ENCODE data around the gene AHCYL2.
A peak's percentile ranks its signal among the peaks of the same experiment; 100 is the strongest.
"Not testable (repeated sequence)": the region's sequence is repeated elsewhere in the genome, so short reads cannot be mapped to it uniquely, and the experiment has no call there.

The AHCYL2 gene

DNA sequence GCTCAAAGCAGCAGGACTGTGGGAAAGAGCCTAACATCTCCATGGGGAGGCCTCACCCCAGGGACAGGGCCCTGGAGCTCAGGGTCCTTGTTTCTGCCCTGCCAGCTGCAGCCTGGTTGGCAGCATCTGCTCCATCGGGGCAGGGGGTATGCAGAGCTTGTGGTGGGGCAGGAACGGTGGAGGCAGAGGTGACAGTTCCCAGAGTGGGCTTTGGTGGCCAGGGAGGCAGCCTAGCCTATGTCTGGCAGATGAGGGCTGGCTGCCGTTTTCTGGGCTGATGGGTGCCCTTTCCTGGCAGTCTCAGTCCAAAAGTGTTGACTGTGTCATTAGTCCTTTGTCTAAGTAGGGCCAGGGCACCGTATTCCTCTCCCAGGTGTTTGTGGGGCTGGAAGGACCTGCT lies 12.2 kb upstream of the AHCYL2 start:
- H3K4me2 ChIP-seq (ENCODE audit: low read length), result no peak overlapping the region
- H4K20me1 ChIP-seq (ENCODE audit: control insufficient read depth, insufficient read depth, low read depth, low read length), result no peaks in the 10 kb centered on the region
- H3K27ac ChIP-seq (ENCODE audit: low read depth, low read length), result no peak overlapping the region
- H3K4me3 ChIP-seq (ENCODE audit: low read length), result no peak overlapping the region
- no peaks in the 10 kb centered on the region for H3K9me2 ChIP-seq (replicated peaks; ENCODE audit: control insufficient read depth, low read length)
- no peaks in the 10 kb centered on the region for H3F3A ChIP-seq (ENCODE audit: control insufficient read depth, insufficient read depth)
- 0 out of 2 replicates have a peak, but pooled peaks cover 2% of the 10 kb centered on the region for H3K9me3 ChIP-seq (ENCODE audit: control insufficient read depth, insufficient read depth, low read length)
- TF ChIP-seq CTCF (IDR thresholded peaks at IDR 0.05; ENCODE audit: low read depth, low read length, poor library complexity, severe bottlenecking), result no peak
- TF ChIP-seq EZH2phosphoT487 (IDR thresholded peaks at IDR 0.05; ENCODE audit: borderline replicate concordance, low read length), result no peak
- H3K4me1 ChIP-seq (ENCODE audit: control insufficient read depth, low read length), result peaks cover 12% of the 10 kb centered on the region
- no peaks in the 10 kb centered on the region for H3K79me2 ChIP-seq (ENCODE audit: control insufficient read depth, low read length)
- no peaks in the 10 kb centered on the region for H3K27me3 ChIP-seq (ENCODE audit: control insufficient read depth, low read length)
- H3K36me3 ChIP-seq (ENCODE audit: control insufficient read depth, low read length), result no peaks in the 10 kb centered on the region

GRCh38 chr7:129213828-129214227 lies 11.0 kb upstream of the AHCYL2 start:
- H3K4me2 ChIP-seq (ENCODE audit: low read length), result 0 out of 2 replicates have a peak overlapping the region, but pooled peaks have one; percentile 9
- H3K27me3 ChIP-seq (ENCODE audit: control insufficient read depth, low read length), result no peaks in the 10 kb centered on the region

DNA sequence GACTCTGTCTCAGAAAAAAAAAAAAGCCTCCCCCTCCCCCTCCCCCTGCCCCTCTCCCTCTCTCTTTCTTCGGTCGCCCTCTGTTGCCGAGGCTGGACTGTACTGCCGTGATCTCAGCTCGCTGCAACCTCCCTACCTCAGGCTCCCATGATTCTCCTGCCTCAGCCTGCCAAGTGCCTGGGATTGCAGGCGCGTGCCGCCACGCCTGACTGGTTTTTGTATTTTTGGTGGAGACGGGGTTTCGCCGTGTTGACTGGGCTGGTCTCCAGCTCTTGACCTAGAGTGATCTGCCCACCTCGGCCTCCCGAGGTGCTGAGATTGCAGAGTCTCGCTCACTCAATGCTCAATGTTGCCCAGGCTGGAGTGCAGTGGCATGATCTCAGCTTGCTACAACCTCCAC lies 9.1 kb upstream of the AHCYL2 start:
- peaks cover 12% of the 10 kb centered on the region for H3K4me1 ChIP-seq (ENCODE audit: control insufficient read depth, low read length)

More at GRCh38 chr7:129213828-129214227, 11.0 kb upstream of the AHCYL2 start:
- no peaks in the 10 kb centered on the region for H3K36me3 ChIP-seq (ENCODE audit: control insufficient read depth, low read length)
- no peak overlapping the region for H3K4me3 ChIP-seq (ENCODE audit: low read length)
- H4K20me1 ChIP-seq (ENCODE audit: control insufficient read depth, insufficient read depth, low read depth, low read length), result no peaks in the 10 kb centered on the region
- H3K27ac ChIP-seq (ENCODE audit: low read depth, low read length), result no peak overlapping the region
- H3F3A ChIP-seq (ENCODE audit: control insufficient read depth, insufficient read depth), result no peaks in the 10 kb centered on the region
- no peaks in the 10 kb centered on the region for H3K79me2 ChIP-seq (ENCODE audit: control insufficient read depth, low read length)
- TF ChIP-seq CTCF (IDR thresholded peaks at IDR 0.05; ENCODE audit: low read depth, low read length, poor library complexity, severe bottlenecking) (peak; percentile 70), EZH2phosphoT487 (IDR thresholded peaks at IDR 0.05; ENCODE audit: borderline replicate concordance, low read length) (no peak)
- peaks cover 12% of the 10 kb centered on the region for H3K4me1 ChIP-seq (ENCODE audit: control insufficient read depth, low read length)
- 0 out of 2 replicates have a peak, but pooled peaks cover 2% of the 10 kb centered on the region for H3K9me3 ChIP-seq (ENCODE audit: control insufficient read depth, insufficient read depth, low read length)
- no peaks in the 10 kb centered on the region for H3K9me2 ChIP-seq (replicated peaks; ENCODE audit: control insufficient read depth, low read length)

GRCh38 chr7:129216101-129216715 lies 8.6 kb upstream of the AHCYL2 start:
- H3K4me1 ChIP-seq (ENCODE audit: control insufficient read depth, low read length), result peaks cover 12% of the 10 kb centered on the region

More for the DNA sequence above, 9.1 kb upstream of the AHCYL2 start:
- H3K79me2 ChIP-seq (ENCODE audit: control insufficient read depth, low read length); H4K20me1 ChIP-seq (ENCODE audit: control insufficient read depth, insufficient read depth, low read depth, low read length); H3K4me2 ChIP-seq (ENCODE audit: low read length); H3K36me3 ChIP-seq (ENCODE audit: control insufficient read depth, low read length); H3F3A ChIP-seq (ENCODE audit: control insufficient read depth, insufficient read depth); H3K27ac ChIP-seq (ENCODE audit: low read depth, low read length); H3K9me2 ChIP-seq (replicated peaks; ENCODE audit: control insufficient read depth, low read length); H3K27me3 ChIP-seq (ENCODE audit: control insufficient read depth, low read length); H3K4me3 ChIP-seq (ENCODE audit: low read length); H3K9me3 ChIP-seq (ENCODE audit: control insufficient read depth, insufficient read depth, low read length): not testable (repeated sequence)

DNA sequence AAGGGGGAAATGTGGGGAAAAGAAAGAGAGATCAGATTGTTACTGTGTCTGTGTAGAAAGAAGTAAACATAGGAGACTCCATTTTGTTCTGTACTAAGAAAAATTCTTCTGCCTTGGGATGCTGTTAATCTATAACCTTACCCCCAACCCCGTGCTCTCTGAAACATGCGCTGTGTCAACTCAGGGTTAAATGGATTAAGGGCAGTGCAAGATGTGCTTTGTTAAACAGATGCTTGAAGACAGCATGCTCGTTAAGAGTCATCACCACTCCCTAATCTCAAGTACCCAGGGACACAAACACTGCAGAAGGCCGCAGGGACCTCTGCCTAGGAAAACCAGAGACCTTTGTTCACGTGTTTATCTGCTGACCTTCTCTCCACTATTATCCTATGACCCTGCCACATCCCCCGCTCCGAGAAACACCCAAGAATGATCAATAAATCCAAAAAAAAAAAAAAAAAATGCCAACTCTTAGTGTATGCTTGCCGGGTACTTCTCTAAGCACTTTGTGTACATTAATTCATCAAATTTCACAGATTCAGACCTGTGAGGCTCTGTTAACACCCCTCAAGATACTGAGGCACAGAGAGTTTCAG lies 7.9 kb upstream of the AHCYL2 start:
- H4K20me1 ChIP-seq (ENCODE audit: control insufficient read depth, insufficient read depth, low read depth, low read length); H3K9me2 ChIP-seq (replicated peaks; ENCODE audit: control insufficient read depth, low read length); H3K27ac ChIP-seq (ENCODE audit: low read depth, low read length); H3K4me1 ChIP-seq (ENCODE audit: control insufficient read depth, low read length); H3K27me3 ChIP-seq (ENCODE audit: control insufficient read depth, low read length); H3K9me3 ChIP-seq (ENCODE audit: control insufficient read depth, insufficient read depth, low read length); H3K36me3 ChIP-seq (ENCODE audit: control insufficient read depth, low read length); H3K4me3 ChIP-seq (ENCODE audit: low read length); H3F3A ChIP-seq (ENCODE audit: control insufficient read depth, insufficient read depth); H3K79me2 ChIP-seq (ENCODE audit: control insufficient read depth, low read length); H3K4me2 ChIP-seq (ENCODE audit: low read length): not testable (repeated sequence)

More at GRCh38 chr7:129216101-129216715, 8.6 kb upstream of the AHCYL2 start:
- H3F3A ChIP-seq (ENCODE audit: control insufficient read depth, insufficient read depth); H3K36me3 ChIP-seq (ENCODE audit: control insufficient read depth, low read length); H3K27me3 ChIP-seq (ENCODE audit: control insufficient read depth, low read length); H3K9me3 ChIP-seq (ENCODE audit: control insufficient read depth, insufficient read depth, low read length); H3K27ac ChIP-seq (ENCODE audit: low read depth, low read length); H3K4me2 ChIP-seq (ENCODE audit: low read length); H3K4me3 ChIP-seq (ENCODE audit: low read length); H3K9me2 ChIP-seq (replicated peaks; ENCODE audit: control insufficient read depth, low read length); H4K20me1 ChIP-seq (ENCODE audit: control insufficient read depth, insufficient read depth, low read depth, low read length); H3K79me2 ChIP-seq (ENCODE audit: control insufficient read depth, low read length): not testable (repeated sequence)
